Skin epidermis (tissue), 12 donors: ENCODE measurements around the gene EHBP1L1.
A peak's percentile ranks its signal among the peaks of the same experiment; 100 is the strongest.

Experiments used
- H3K27ac ChIP-seq, 21 experiments: fragments of 200-600 bp; sonication (generic) in 11 of 21; one replicate each; pipeline ENCODE4 v1.5.0; 2020; ENCODE audit warnings: mild to moderate bottlenecking in 3 of 21, inconsistent platforms in 2 of 21, moderate library complexity in 2 of 21
- H3K4me3 ChIP-seq, 7 experiments: fragments of 200-600 bp; sonication (generic) in 2 of 7; one replicate each; pipeline ENCODE4 v1.5.0; 2020; ENCODE audit warnings: inconsistent platforms in 2 of 7, mild to moderate bottlenecking in 2 of 7, moderate library complexity in 1 of 7

The EHBP1L1 gene

DNA sequence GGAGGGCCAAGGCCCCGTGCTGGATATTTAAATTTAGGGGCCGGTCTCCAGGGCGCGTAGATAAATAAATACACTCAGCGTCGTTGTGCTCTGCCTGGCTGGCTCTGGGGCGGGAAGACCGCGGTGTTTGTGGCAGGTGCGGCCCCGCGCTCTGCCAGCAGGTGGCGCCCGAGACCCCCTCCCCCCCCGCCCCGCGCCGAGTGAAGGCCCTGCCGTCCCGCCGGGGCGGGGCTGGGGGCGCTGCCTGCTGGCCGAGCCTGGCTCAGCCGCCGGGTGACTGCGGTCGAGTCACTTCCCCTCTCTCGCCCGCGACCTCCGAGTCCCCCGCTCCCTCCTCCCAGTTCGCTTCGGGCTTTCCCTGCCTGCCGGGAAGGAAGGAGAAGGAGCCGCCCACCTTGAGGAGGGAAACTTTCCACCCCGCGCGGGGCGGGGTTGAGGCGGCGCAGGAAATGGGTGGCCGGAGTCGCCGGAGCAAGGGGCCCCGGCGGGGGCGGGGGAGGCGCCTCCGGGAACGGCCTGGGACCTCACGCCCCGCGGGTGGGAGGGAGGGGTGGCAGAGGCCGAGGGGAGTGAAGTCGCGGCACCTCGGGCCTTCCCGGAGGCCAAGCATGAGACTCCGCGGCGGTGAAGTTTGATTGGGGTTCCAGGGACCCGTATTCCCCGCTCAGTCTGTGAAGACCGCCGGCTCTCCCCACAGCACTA lies 1.6 kb upstream of the EHBP1L1 start:
- peak overlapping the region; percentile 45 to 99 (median 93) for H3K27ac ChIP-seq
- peak overlapping the region; percentile 51 to 73 (median 70) for H3K4me3 ChIP-seq

DNA sequence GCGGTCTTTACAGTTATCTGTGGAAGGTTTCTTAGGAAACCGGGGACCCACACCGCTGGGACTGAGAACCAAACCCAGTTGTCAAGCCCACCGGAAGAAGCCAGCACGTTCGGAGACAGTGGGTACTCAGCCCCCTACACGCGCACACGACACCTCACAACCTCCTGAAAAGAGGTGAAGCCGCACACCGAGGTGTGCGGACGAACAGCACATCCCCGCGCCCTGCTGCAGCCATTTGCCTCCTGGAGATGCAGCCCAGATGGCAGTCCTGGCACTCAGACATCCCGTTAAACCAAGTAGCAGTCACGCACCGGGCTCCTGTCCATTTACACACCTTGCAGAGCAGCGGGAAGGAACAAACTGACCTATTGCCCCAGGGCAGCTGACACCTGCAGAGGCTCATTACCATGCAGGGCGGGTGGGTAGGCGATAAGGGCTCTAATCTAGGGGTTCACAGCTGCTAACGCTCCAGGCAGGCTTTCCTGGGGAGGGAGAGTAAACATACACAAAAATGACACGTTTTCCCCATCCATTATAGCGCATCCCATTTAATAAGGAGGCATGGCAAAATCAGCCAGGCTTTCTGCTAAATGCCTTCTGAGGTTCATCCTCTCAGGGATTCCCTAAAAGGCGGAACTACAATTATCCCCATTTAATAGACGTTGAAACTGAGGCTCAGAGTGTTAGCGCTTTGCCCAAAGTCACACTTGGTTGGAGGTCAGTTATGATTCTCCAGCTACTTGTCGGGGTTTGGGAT lies 864 bp upstream of the EHBP1L1 start:
- Histone ChIP-seq H3K4me3 (peak overlapping the region; percentile 51 to 73 (median 70)), H3K27ac (peak overlapping the region; percentile 67 to 99 (median 93))

DNA sequence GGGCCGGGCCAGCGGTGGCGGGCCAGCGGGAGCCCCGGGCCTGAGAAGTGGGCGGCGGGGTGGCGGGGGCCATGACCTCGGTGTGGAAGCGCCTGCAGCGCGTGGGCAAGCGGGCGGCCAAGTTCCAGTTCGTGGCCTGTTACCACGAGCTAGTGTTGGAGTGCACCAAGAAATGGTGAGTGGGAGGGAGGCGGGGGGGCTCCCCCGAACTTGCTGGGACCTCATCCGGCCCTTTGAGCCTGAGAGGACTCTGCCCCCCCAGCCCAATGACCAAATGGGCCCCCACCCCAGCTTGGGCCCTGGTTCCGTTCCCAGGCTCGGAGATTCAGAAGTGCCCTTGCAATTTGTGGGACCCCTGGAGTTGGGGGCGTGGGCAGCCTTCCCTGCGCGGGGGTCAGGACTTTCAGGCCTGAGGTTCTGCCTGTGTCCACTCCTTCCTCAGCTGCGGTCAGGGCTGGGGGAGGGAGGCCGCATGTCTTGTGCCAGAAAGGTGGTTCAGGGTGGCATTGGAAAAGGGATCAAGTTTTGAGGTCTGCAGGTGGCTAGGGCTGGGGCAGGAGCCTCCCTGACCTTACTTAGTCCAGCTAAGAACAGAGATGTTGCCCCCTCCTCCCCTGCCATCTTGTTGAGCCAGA lies 496 bp downstream of the EHBP1L1 start:
- Histone ChIP-seq H3K27ac (peak overlapping the region; percentile 84 to 99 (median 93)), H3K4me3 (peak overlapping the region; percentile 51 to 73 (median 70))

DNA sequence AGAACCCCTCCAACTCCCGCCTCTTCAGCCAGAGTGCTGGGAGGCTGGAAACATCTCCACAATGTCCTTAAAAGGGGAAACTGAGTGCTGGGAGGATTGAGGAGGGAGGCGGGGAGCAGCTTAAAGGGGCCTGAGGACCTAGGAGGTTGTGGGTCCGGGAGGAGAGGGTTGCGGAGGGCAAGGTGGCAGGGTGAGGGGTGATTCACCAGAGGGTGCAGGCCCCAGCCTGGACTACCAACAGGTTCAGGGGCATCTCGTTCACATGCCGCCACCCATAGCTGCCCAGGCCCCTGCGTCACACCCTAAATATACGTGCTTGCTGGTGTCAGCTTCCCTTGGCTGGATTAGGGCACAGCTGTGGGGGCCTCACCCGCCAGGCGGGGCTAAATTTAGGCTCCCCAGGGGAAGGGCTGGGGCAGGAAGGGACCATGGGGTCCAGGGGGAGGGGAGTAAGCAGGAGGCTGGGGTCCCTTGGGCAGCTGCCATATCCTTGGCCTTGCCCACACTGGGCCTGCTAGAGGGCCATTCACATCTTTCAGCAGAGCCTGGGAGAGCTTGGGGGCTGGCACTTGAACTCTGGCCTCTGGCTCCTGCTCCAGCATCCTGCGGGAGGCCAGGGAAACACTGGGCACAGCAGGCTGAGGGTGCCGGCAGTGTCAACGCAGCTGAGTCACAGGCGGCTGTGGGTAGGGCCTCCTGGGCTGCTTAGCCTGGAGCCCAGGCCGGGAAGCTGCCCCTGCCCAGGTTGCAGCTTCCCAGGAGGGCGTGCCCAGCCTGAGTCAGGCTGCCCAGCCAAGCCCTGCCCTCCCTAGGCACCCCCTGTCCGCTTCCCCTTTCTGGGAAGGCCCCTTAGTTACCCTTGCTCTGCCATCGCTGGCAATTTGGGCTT lies 1.3 kb downstream of the EHBP1L1 start:
- Histone ChIP-seq H3K27ac (peak overlapping the region; percentile 84 to 99 (median 93)), H3K4me3 (peak overlapping the region; percentile 51 to 73 (median 70))

DNA sequence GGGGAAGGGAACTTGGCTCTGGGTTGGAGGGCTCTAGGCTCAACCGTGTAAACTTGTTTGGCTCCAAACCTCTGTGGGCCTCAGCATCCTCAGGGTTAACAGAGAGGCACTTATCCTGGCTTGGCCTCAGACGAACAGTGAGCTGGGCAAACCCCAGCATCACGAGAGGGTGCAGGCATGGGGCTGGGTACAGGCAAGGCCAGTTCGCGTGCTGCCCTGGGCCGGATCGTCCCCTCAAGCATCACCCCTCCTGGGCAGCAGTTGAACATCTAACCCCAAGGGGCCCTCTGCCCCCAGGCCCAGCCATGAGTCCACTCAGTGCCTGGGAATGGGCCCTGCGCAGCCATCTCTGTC lies 1.9 kb downstream of the EHBP1L1 start:
- Histone ChIP-seq H3K4me3 (peak overlapping the region; percentile 51 to 73 (median 70)), H3K27ac (peak overlapping the region in 20 of 21 experiments; percentile 84 to 99 (median 94))

DNA sequence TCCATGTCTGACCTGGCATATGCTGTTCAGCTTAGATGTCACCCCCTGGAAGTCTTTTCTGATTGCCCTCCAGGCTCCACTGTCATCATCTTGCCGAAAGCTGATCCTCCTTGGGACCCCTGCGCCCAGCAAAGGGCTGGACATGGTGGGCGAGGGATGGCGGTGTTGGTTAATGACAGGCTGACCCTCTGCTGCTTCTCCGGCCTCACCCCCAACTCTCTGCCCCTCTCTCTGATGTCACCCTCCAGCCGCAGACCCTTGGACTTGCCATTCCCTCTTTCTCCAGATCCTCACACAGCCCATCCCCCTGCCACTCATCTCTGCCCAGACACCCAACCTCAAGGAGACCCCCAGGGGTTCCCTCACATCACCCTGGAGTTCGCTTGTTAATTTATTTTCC lies 2.3 kb downstream of the EHBP1L1 start:
- H3K27ac ChIP-seq: peak overlapping the region in 20 of 21 experiments; percentile 84 to 99 (median 94)
- peak overlapping the region in 4 of 7 experiments; percentile 70 to 73 (median 71) for H3K4me3 ChIP-seq

DNA sequence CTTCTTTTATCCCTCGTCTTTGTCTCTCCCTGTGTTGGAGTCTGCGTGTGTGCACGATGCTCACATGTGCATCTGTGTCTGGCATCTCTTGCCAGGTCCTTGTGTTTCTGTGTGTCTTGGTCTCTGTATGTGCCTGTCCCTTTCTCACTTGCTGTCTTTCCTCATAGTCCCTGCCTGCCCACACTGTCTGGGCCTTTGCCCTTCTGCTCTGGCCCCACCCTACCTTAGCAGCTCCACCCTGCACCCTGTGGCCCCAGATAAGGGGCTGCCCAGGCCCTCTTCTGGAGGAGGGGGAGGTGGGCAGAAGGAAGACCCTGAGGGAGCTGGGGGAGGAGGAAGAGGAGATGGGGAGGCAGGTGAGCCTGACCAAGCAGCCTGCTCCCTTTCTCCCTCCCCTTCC lies 2.8 kb downstream of the EHBP1L1 start:
- peak overlapping the region in 12 of 21 experiments; percentile 21 to 99 (median 94) for H3K27ac ChIP-seq

DNA sequence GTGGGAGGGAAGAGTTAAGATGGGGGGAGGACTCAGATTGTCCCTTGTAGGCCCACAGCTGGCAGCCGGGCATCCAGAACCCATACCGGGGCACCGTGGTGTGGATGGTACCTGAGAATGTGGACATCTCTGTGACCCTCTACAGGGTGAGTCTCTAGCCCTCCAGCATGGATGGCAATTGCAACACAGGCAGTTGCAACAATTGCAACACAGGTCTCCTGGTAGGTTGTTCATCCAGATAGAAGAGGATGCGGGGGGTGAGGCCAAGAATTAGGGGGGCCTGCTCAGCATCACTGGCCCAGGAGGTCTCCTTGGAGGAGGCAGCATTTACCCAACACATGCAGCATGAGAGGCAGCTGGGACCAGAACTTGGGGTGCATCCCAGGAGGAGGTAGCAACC lies 3.4 kb downstream of the EHBP1L1 start:
- peak overlapping the region in 2 of 21 experiments; percentile 21 to 95 for H3K27ac ChIP-seq
- no peak overlapping the region for H3K4me3 ChIP-seq

More for the DNA sequence above, 2.8 kb downstream of the EHBP1L1 start:
- no peak overlapping the region for H3K4me3 ChIP-seq

DNA sequence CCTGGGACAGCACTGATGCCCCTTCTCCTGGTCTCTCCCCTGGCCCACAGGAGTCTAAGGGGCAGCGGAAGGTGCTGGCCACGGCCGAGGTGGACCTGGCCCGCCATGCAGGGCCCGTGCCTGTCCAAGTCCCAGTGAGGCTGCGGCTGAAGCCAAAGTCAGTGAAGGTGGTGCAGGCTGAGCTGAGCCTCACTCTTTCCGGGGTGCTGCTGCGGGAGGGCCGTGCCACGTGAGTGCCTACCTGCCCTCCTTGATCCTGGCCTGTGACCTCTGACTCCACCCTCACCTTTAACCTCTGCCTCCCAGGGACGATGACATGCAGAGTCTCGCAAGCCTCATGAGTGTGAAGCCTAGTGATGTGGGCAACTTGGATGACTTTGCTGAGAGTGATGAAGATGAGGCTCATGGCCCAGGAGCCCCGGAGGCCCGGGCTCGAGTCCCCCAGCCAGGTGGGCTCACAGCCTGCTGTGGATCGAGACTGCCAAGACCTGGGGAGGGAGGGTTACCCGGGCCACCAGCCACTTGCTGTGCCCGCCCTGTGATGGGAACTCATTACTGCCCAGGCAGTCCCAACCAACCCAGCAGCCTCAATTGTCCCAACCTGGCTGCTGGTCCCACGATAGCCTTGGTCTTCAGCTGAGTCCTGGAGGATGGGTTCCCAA lies 4.3 kb downstream of the EHBP1L1 start:
- H3K27ac ChIP-seq: no peak overlapping the region
- H3K4me3 ChIP-seq: no peak overlapping the region

DNA sequence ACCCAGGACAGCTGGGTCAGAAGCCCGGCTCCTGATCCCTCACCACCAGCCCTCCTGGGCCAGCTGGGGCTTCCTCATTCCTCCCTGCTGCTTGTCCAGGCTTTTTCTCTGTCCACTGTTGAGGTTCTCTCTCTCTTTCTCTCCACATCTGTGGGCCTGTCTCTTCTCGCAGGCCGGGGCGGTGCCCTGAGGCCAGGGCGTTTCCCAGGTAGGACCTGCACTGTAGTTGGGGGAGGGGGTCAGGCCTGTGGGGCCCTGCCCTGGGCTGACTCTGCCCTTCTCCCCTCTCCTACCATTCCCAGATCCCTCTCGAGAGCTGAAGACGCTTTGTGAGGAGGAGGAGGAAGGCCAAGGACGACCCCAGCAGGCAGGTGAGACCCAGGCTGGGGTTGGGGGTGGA lies 4.9 kb downstream of the EHBP1L1 start:
- Histone ChIP-seq H3K4me3 (no peak overlapping the region), H3K27ac (peak overlapping the region in 1 of 21 experiments; percentile 9)

DNA sequence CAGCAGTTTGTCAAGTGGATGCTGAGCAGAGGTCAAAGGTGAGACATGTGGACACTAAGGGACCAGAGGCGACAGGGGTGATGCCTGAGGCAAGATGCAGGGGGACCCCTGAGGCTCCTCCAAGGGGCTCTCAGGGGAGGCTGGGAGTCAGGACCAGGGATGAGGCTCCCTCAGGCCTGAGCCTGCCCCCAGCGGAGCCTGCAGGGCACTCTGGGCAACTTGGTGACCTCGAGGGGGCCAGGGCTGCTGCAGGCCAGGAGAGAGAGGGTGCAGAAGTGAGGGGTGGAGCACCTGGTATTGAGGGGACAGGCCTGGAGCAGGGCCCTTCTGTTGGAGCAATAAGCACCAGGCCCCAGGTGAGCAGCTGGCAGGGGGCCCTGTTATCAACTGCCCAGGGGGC lies 6.1 kb downstream of the EHBP1L1 start:
- no peak overlapping the region for H3K4me3 ChIP-seq
- H3K27ac ChIP-seq: peak overlapping the region in 1 of 21 experiments; percentile 3

DNA sequence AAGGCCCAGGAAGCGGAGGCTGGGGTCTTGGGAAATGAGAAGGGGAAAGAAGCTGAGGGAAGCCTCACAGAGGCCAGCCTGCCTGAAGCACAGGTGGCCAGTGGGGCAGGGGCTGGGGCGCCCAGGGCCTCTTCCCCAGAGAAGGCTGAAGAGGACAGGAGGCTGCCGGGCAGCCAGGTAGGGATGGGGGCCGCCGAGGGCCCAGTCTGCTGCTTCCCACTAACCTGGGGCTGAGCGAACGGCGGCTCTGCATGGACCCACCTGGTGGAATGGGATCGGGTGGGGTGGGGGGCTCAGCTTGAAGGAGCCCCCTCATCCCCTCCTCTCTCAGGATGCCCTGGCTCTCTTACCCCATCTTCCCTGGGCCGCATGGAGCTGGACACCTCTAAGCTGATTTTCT lies 7.7 kb downstream of the EHBP1L1 start:
- Histone ChIP-seq H3K27ac (peak overlapping the region in 2 of 21 experiments; percentile 3 to 16), H3K4me3 (no peak overlapping the region)

DNA sequence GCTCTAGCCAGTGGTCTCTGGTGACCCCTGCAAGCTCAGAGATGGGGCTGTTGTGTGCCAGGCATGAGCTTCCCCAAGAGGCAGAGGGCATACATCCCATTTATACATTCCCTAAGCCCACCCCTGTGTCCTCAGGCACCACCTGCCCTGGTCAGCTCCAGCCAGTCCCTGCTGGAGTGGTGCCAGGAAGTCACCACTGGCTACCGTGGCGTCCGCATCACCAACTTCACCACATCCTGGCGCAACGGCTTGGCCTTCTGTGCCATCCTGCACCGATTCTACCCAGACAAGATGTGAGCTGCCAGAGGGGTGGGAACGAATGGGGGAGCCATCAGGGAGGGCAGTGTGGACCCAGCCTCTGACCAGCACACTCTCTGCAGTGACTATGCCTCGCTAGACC lies 8.3 kb downstream of the EHBP1L1 start:
- Histone ChIP-seq H3K27ac (peak overlapping the region in 2 of 21 experiments; percentile 16 to 60), H3K4me3 (no peak overlapping the region)

DNA sequence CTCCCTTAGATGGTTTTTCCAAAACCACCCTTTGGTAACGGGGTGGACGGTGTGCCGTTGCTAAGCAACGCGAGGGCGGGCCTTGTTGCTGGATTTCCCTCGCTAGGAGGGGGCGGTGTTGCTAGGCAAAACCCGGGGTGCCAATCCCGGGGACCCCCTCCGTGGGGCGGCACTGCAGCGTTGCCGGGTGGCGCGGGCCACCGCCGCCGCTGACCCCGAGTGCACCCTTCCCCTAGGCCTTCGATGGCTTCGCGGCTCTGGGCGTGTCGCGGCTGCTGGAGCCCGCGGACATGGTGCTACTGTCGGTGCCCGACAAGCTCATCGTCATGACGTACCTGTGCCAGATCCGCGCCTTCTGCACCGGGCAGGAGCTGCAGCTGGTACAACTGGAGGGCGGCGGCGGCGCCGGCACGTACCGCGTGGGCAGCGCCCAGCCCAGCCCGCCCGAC lies 8.9 kb downstream of the EHBP1L1 start:
- H3K4me3 ChIP-seq: no peak overlapping the region
- peak overlapping the region in 1 of 21 experiments; percentile 60 for H3K27ac ChIP-seq

DNA sequence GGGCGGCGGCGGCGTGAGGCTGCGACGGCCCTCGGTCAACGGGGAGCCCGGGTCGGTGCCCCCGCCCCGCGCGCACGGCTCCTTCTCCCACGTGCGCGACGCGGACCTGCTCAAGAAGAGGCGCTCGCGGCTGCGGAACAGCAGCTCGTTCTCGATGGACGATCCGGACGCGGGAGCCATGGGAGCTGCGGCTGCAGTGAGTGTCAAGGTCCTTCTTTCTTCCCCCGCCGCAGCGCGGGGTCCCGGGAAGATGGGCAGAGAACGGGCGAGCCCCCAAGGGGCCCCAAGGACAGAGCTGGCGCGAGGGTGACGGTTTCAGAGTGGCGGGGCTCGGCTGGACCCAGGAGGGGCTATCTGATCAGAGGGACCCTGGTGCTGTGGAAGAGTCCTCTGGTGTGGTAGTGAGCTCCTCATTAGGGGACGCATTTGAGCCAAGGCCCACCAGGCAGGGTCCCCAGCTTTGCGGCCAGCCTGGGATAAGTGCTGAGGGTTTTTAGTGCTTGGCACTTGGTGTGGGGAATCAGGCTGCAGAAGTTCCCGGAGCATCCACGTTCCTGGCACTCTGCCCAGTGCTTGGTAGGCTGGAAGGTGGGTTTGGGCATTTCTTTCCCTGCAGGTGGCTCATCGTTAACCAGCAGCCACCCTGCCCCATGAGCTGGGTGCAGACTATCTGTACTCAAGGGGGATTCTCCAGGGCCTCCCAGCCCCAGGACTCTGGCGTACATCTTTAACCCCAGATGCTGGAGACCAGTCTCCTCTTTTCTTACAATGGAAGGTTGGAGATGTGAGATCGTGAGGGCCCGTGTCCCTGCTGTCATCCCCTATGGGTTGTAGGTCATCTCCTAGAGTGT lies 9.8 kb downstream of the EHBP1L1 start:
- Histone ChIP-seq H3K27ac (peak overlapping the region in 6 of 21 experiments; percentile 14 to 86 (median 80)), H3K4me3 (no peak overlapping the region)

DNA sequence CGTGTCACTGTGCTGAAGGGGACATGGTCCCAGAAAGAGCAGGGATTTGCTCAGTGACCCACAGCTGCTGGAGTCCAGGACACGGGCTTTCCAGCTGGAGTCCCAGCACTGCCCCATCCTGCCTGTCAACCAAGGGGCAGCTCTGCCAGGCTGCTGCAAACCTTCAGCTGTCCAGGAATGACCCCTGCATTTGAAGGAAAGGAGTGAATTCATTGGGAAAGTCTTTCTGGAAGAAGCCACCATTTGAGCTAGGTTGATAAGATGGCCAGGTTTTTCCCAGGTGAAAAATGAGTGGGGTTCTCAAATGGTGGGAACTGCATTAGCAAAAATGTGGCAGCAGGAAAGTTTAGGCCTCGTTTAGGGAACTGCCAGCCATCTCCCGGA lies 10.4 kb downstream of the EHBP1L1 start:
- no peak overlapping the region for H3K4me3 ChIP-seq

DNA sequence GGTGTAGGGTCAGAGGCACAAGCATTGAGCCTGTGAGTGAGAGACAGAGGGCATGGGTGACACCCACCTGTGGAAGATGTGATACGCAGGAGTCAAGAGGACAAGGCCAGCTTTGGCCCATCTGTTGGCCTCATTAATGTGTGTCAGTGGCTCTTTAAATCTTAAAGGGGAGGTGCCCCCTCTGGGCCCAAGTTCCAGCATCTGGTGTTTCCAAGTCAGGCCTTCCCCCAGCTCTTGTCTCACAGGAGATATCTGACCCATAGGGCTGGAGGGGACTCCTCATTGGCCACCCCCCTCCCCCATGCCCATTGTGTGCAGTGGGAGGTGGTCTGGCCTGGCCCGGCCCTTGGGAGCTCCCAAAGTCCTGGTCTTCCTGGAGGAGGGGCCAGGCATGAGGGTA lies 10.8 kb downstream of the EHBP1L1 start:
- Histone ChIP-seq H3K27ac (peak overlapping the region in 16 of 21 experiments; percentile 17 to 86 (median 73)), H3K4me3 (peak overlapping the region in 1 of 7 experiments; percentile 5)

More for the DNA sequence above, 10.4 kb downstream of the EHBP1L1 start:
- peak overlapping the region in 11 of 21 experiments; percentile 14 to 86 (median 78) for H3K27ac ChIP-seq
